A549 (cell line): Measurements from ENCODE around the gene LAMA2. TPM values are rescaled to one million over a fixed set of nuclear protein-coding genes. Genes with fewer than 3 reads are reported as not detected.

Experiments used
- ATAC-seq, 2 experiments: fragments of 200-7000 bp in 1 of 2; fragments of >200 bp in 1 of 2; cut with Nextera tagmentation in 1 of 2; cut with Tn5 transposase in 1 of 2; 3 replicates each; pipeline versions ENCODE4 v1.8.0 to v1.9.1; 2018 to 2020; ENCODE audit warnings: mild to moderate bottlenecking in 1 of 2, moderate library complexity in 1 of 2
- CTCF ChIA-PET: fragments of 300-600 bp; sonication (Branson Sonifier 250); formaldehyde crosslinking; extraction: SDS; loops from one replicate; lab custom pipeline; 2021; ENCODE audit warnings: antibody characterized with exemption, inconsistent platforms; lab: Yijun Ruan, JAX
- POLR2A ChIA-PET: fragments of 350-600 bp; formaldehyde crosslinking; extraction: SDS; loops from one replicate; lab custom pipeline; 2021; ENCODE audit warnings: antibody characterized with exemption, inconsistent platforms; lab: Yijun Ruan, JAX
- DNase-seq, 2 experiments: peaks; one replicate each; pipeline versions ENCODE4 v3.0.0 to v3.0.0-alpha.2; 2011 to 2016; ENCODE audit warnings: low read depth in 1 of 2, low spot score in 1 of 2
- FAIRE-seq: peaks from 2 replicates; lab custom pipeline; 2011; peaks lifted over from hg19 to GRCh38; lab: Jason Lieb, UNC
- H3K27ac ChIP-seq, 2 experiments: fragments of >200 bp; sonication (Bioruptor Twin); formaldehyde crosslinking; 3 replicates each; pipeline ENCODE4 v1.5.1; 2016 to 2017
- H3K4me1 ChIP-seq: fragments of >200 bp; sonication (Bioruptor Twin); formaldehyde crosslinking; 3 replicates; pipeline ENCODE4 v1.6.1; 2016
- H3K4me2 ChIP-seq: fragments of >200 bp; sonication (Bioruptor Twin); formaldehyde crosslinking; 3 replicates; pipeline ENCODE4 v1.6.1; 2016
- H3K4me3 ChIP-seq: fragments of >200 bp; sonication (Bioruptor Twin); formaldehyde crosslinking; 3 replicates; pipeline ENCODE4 v1.5.1; 2016
- H3K9me3 ChIP-seq: fragments of >200 bp; sonication (Bioruptor Twin); formaldehyde crosslinking; 3 replicates; pipeline ENCODE4 v1.6.1; 2016
- ATOH8 ChIP-seq: fragments of 250-450 bp; sonication (Bioruptor Pico); IDR thresholded peaks from 2 replicates; pipeline ENCODE4 v1.5.0; 2020; ENCODE audit warnings: low read depth, mild to moderate bottlenecking, moderate library complexity
- BHLHE40 ChIP-seq: IDR thresholded peaks from 2 replicates; pipeline ENCODE4 v1.6.1; 2012; ENCODE audit warnings: low read depth, low read length, inconsistent platforms
- CHD2 ChIP-seq: fragments of 150-350 bp; IDR thresholded peaks from 2 replicates; pipeline ENCODE4 v1.6.1; 2014; ENCODE audit warnings: low read length; ENCODE audit not compliant: partially characterized antibody
- EHMT2 ChIP-seq: fragments of 200-600 bp; sonication (generic); IDR thresholded peaks from 2 replicates; pipeline ENCODE4 v1.6.1; 2016; ENCODE audit warnings: antibody characterized with exemption, low read depth, mild to moderate bottlenecking, moderate library complexity
- ELK1 ChIP-seq: fragments of 150-350 bp; IDR thresholded peaks from 2 replicates; pipeline ENCODE4 v1.6.1; 2014; ENCODE audit warnings: low read depth, mild to moderate bottlenecking, low read length
- EP300 ChIP-seq, 2 experiments: fragments of >200 bp; sonication (Bioruptor Twin); formaldehyde crosslinking; IDR thresholded peaks; 2 replicates in 1 of 2; 3 replicates in 1 of 2; pipeline ENCODE4 v1.6.1; 2016 to 2017
- ESRRA ChIP-seq: fragments of 150-350 bp; IDR thresholded peaks from 2 replicates; pipeline ENCODE4 v1.6.1; 2014; ENCODE audit warnings: mild to moderate bottlenecking, low read length, borderline replicate concordance
- FOXS1 ChIP-seq: fragments of 250-450 bp; sonication (Bioruptor Pico); IDR thresholded peaks from 2 replicates; pipeline ENCODE4 v1.5.0; 2020; ENCODE audit warnings: mild to moderate bottlenecking, moderate library complexity
- GATA3 ChIP-seq: IDR thresholded peaks from 2 replicates; pipeline ENCODE4 v1.6.1; 2012; ENCODE audit warnings: borderline replicate concordance
- HMGXB4 ChIP-seq: fragments of 250-450 bp; sonication (Bioruptor Pico); IDR thresholded peaks from 2 replicates; pipeline ENCODE4 v1.5.0; 2021; ENCODE audit warnings: mild to moderate bottlenecking, moderate library complexity, borderline replicate concordance
- HOXA7 ChIP-seq: fragments of 250-450 bp; sonication (Bioruptor Pico); IDR thresholded peaks from 2 replicates; pipeline ENCODE4 v1.5.0; 2020; ENCODE audit warnings: mild to moderate bottlenecking, moderate library complexity
- HOXB13 ChIP-seq: fragments of 250-450 bp; sonication (Bioruptor Pico); IDR thresholded peaks from 2 replicates; pipeline ENCODE4 v1.5.0; 2020; ENCODE audit warnings: low read depth, mild to moderate bottlenecking, moderate library complexity
- HOXB5 ChIP-seq: fragments of 250-450 bp; sonication (Bioruptor Pico); IDR thresholded peaks from 2 replicates; pipeline ENCODE4 v1.5.0; 2020; ENCODE audit warnings: mild to moderate bottlenecking, moderate library complexity
- JUNB ChIP-seq: fragments of >200 bp; sonication (Bioruptor Twin); formaldehyde crosslinking; IDR thresholded peaks from 2 replicates; pipeline ENCODE4 v1.6.1; 2016
- KDM1A ChIP-seq: fragments of 200-600 bp; sonication (generic); IDR thresholded peaks from 2 replicates; pipeline ENCODE4 v1.6.1; 2016; ENCODE audit warnings: low read depth, mild to moderate bottlenecking
- MAFK ChIP-seq: fragments of 450-650 bp; IDR thresholded peaks from 2 replicates; pipeline ENCODE4 v1.6.1; 2014; ENCODE audit not compliant: partially characterized antibody
- MAX ChIP-seq: IDR thresholded peaks from 2 replicates; pipeline ENCODE4 v1.6.1; 2012
- MAZ ChIP-seq: fragments of 150-350 bp; IDR thresholded peaks from 2 replicates; pipeline ENCODE4 v1.6.1; 2014; ENCODE audit warnings: antibody characterized with exemption, low read depth, low read length, borderline replicate concordance
- MYC ChIP-seq: IDR thresholded peaks from 2 replicates; pipeline ENCODE4 v1.6.1; 2012; ENCODE audit warnings: mild to moderate bottlenecking, inconsistent platforms, low read length, improper control_type of control experiment, borderline replicate concordance
- RARB ChIP-seq: fragments of 250-450 bp; sonication (Bioruptor Pico); IDR thresholded peaks from 2 replicates; pipeline ENCODE4 v1.8.0; 2021; ENCODE audit warnings: mild to moderate bottlenecking, moderate library complexity
- RFX5 ChIP-seq: fragments of 450-650 bp; IDR thresholded peaks from 2 replicates; pipeline ENCODE4 v1.7.1; 2014; ENCODE audit warnings: antibody characterized with exemption, mild to moderate bottlenecking, moderate library complexity
- RNF2 ChIP-seq: fragments of 200-600 bp; sonication (generic); IDR thresholded peaks from 2 replicates; pipeline ENCODE4 v1.6.1; 2016; ENCODE audit warnings: low read depth, mild to moderate bottlenecking, antibody characterized with exemption, moderate library complexity, borderline replicate concordance
- SMC3 ChIP-seq: fragments of >200 bp; sonication (Bioruptor Twin); formaldehyde crosslinking; IDR thresholded peaks from 3 replicates; pipeline ENCODE4 v1.6.1; 2018; ENCODE audit warnings: inconsistent platforms
- SREBF2 ChIP-seq: fragments of 450-650 bp; IDR thresholded peaks from 2 replicates; pipeline ENCODE4 v1.6.1; 2014; ENCODE audit warnings: mild to moderate bottlenecking, moderate library complexity
- TFCP2L1 ChIP-seq: fragments of 250-450 bp; sonication (Bioruptor Pico); IDR thresholded peaks from 2 replicates; pipeline ENCODE4 v1.5.0; 2021; ENCODE audit warnings: mild to moderate bottlenecking
- TP53 ChIP-seq: fragments of 250-450 bp; sonication (Bioruptor Pico); IDR thresholded peaks from 2 replicates; pipeline ENCODE4 v1.5.0; 2021; ENCODE audit warnings: mild to moderate bottlenecking, moderate library complexity
- ZNF302 ChIP-seq: fragments of 250-450 bp; sonication (Bioruptor Pico); IDR thresholded peaks from 2 replicates; pipeline ENCODE4 v1.9.0; 2021; ENCODE audit warnings: inconsistent platforms, mild to moderate bottlenecking, moderate library complexity
- WGBS: methylation state at CpG from one replicate; pipeline ENCODE4 v1.1.6; 2017; ENCODE audit errors: missing lambda C conversion rate; 5-methylcytosine and 5-hydroxymethylcytosine counted together
- polyA plus RNA-seq, 4 experiments: library from polyadenylated mRNA; depleted of rRNA in 3 of 4; stranded (reverse); fragments of >200 nt; fragmentation: RNase III in 1 of 4; extraction: RNeasy Plus Mini Kit Qiagen cat#74134 plus additional on column Dnase treatment in 1 of 4; gene quantifications; 2 replicates in 3 of 4; 3 replicates in 1 of 4; pipeline ENCODE4 v1.2.3, GENCODE V29; 2011 to 2017
- TF ChIP-seq, protein P1 (sequence below): IDR thresholded peaks from 2 replicates; pipeline ENCODE4 v1.6.1; 2012

LAMA2 gene
- polyA plus RNA-seq, 2 of the 4 experiments (the other 2 are of a cell fraction), result 0.21 to 1.3 TPM

- Histone ChIP-seq H3K4me3 (no peak overlapping the region), H3K4me1 (no peaks in the 10 kb centered on the region), H3K4me2 (no peak overlapping the region), H3K27ac (no peak overlapping the region), H3K9me3 (no peaks in the 10 kb centered on the region)
- TF ChIP-seq BHLHE40, result no peak
- TF ChIP-seq TFCP2L1, result no peak
- TF ChIP-seq SMC3, result no peak
- no peak for TF ChIP-seq RFX5
- no peak for TF ChIP-seq ESRRA
- no peak for TF ChIP-seq KDM1A
- TF ChIP-seq ATOH8 (CRISPR knock-in tag), result no peak
- TF ChIP-seq ZNF302 (CRISPR knock-in tag), result no peak
- no peak for TF ChIP-seq JUNB
- TF ChIP-seq MAFK, result no peak
- TF ChIP-seq CHD2, result no peak
- TF ChIP-seq MYC, result no peak
- TF ChIP-seq HMGXB4, result no peak
- TF ChIP-seq FOXS1 (CRISPR knock-in tag), result no peak
- no peak for TF ChIP-seq SREBF2
- TF ChIP-seq RARB (CRISPR knock-in tag), result no peak
- no peak for TF ChIP-seq TP53 (CRISPR knock-in tag)
- no peak for TF ChIP-seq ELK1
- no peak for TF ChIP-seq HOXB5 (CRISPR knock-in tag)
- POLR2A ChIA-PET, result no interaction called here
- DNase-seq (no peak), ATAC-seq (no peak), FAIRE-seq (no peak)
- CTCF ChIA-PET, result interaction anchor here (0.8 kb wide), 1 partner anchor 42 kb away, joined by 3 read pairs; no protein-coding TSS in a partner anchor
- 9% methylated on average over 3 of the region's 3 CpGs for WGBS
Measured at GRCh38 chr6:129055796-129056195, 172.9 kb downstream of the LAMA2 start.

- 4% methylated on average over 2 of the region's 2 CpGs for WGBS
- FAIRE-seq (no peak), ATAC-seq (no peak), DNase-seq (no peak)
- ChIA-PET CTCF (no interaction called here), POLR2A (no interaction called here)
- TF ChIP-seq MAZ, result no peak
- TF ChIP-seq RARB (CRISPR knock-in tag), result no peak
- TF ChIP-seq MAX, result no peak
- TF ChIP-seq GATA3, result no peak
- no peak for TF ChIP-seq HOXA7 (CRISPR knock-in tag)
- no peak for TF ChIP-seq EHMT2
- TF ChIP-seq ELK1, result no peak
- TF ChIP-seq EP300 (IDR thresholded peaks at IDR 0.05), result no peak
- no peak for TF ChIP-seq TFCP2L1
- TF ChIP-seq RNF2, result no peak
- TF ChIP-seq HOXB13, result no peak
- TF ChIP-seq BHLHE40, result no peak
- no peak for TF ChIP-seq RFX5
- TF ChIP-seq, protein P1, sequence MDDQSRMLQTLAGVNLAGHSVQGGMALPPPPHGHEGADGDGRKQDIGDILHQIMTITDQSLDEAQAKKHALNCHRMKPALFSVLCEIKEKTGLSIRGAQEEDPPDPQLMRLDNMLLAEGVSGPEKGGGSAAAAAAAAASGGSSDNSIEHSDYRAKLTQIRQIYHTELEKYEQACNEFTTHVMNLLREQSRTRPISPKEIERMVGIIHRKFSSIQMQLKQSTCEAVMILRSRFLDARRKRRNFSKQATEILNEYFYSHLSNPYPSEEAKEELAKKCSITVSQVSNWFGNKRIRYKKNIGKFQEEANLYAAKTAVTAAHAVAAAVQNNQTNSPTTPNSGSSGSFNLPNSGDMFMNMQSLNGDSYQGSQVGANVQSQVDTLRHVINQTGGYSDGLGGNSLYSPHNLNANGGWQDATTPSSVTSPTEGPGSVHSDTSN, result no peak
- no peak overlapping the region for H3K27ac ChIP-seq
- H3K4me1 ChIP-seq, result no peaks in the 10 kb centered on the region
- no peak overlapping the region for H3K4me3 ChIP-seq
- H3K9me3 ChIP-seq, result no peaks in the 10 kb centered on the region
- no peak overlapping the region for H3K4me2 ChIP-seq
Measured at GRCh38 chr6:129059650-129060049, 176.7 kb downstream of the LAMA2 start.
